ENCODE data around the gene RBM14. TPM values are rescaled to one million over a fixed set of nuclear protein-coding genes. Genes with fewer than 3 reads are reported as not detected.
A peak's percentile ranks its signal among the peaks of the same experiment; 100 is the strongest.
"Not testable (repeated sequence)": the region's sequence is repeated elsewhere in the genome, so short reads cannot be mapped to it uniquely, and the experiment has no call there.

The RBM14 gene
- total and polyA plus RNA-seq, 8 donors: 64.2 to 94.1 (median 88.3) TPM

DNA sequence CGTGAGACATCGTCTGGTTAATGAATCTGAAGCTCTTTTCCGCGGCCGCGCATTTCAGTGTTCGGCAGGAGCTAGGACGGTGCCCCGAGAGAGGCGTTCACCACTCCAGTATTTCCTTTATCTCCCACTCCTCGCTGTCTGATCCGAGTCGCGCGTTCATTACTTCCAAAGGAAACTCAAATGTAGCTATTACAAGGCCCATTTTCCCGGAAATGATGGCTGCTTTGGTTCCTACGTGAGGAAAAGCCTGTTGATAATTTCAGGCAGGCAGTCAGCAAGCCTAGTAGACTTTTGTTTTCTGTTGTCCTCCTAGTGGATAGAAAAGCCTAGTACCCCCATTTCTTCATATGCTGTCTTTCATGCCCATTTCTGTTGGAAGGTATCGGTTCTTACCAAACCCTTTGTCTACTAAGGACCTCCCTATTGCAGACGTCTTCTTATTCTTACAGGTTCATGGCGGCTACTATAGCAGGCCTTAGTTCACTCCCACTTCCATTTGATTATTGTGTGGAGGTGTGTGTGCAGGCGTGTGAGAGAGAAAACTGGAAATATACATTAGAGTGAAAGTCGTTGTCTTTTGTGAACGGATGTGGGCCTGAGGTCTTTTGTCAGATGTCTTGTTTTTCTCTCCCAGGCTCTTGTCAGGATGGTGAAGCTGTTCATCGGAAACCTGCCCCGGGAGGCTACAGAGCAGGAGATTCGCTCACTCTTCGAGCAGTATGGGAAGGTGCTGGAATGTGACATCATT, 22.8 kb downstream of the RBM14 start:
- Histone ChIP-seq H3K27me3 (no peaks in the 10 kb centered on the region), H3K27ac (peak overlapping the region; percentile 88 to 92), H3K36me3 (peaks cover 9 to 56% of the 10 kb centered on the region in 2 donors), H3K9me3 (no peaks in the 10 kb centered on the region), H3K4me1 (peaks cover 37 to 66% of the 10 kb centered on the region in 2 donors), H3K4me3 (peak overlapping the region; percentile 65 to 83)
- intact Hi-C loops (cut with DNase I): no loop called here
- ATAC-seq (peak; percentile 4), DNase-seq (peak in 2 of 4 donors; percentile 42 to 52)
- TF ChIP-seq, protein P1, sequence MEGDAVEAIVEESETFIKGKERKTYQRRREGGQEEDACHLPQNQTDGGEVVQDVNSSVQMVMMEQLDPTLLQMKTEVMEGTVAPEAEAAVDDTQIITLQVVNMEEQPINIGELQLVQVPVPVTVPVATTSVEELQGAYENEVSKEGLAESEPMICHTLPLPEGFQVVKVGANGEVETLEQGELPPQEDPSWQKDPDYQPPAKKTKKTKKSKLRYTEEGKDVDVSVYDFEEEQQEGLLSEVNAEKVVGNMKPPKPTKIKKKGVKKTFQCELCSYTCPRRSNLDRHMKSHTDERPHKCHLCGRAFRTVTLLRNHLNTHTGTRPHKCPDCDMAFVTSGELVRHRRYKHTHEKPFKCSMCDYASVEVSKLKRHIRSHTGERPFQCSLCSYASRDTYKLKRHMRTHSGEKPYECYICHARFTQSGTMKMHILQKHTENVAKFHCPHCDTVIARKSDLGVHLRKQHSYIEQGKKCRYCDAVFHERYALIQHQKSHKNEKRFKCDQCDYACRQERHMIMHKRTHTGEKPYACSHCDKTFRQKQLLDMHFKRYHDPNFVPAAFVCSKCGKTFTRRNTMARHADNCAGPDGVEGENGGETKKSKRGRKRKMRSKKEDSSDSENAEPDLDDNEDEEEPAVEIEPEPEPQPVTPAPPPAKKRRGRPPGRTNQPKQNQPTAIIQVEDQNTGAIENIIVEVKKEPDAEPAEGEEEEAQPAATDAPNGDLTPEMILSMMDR (IDR thresholded peaks at IDR 0.05): no peak

DNA sequence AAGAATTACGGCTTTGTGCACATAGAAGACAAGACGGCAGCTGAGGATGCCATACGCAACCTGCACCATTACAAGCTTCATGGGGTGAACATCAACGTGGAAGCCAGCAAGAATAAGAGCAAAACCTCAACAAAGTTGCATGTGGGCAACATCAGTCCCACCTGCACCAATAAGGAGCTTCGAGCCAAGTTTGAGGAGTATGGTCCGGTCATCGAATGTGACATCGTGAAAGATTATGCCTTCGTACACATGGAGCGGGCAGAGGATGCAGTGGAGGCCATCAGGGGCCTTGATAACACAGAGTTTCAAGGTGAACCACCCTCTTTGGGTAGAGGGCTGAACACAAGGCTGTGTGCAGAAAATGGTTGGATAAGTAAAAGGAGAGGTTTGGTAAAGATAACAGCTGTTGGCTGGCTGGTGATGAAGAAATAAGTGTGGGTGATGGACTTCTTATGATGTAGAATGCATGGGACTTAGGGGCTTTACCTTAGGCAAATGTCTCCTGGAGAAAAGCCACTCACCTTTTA, 23.4 kb downstream of the RBM14 start:
- intact Hi-C loops (cut with DNase I); H3K27ac ChIP-seq; ATAC-seq; H3K27me3 ChIP-seq; DNase-seq; H3K9me3 ChIP-seq: not testable (repeated sequence)
- Histone ChIP-seq H3K4me3 (peak overlapping the region in 1 of 2 donors; percentile 83), H3K4me1 (peaks cover 37 to 73% of the 10 kb centered on the region in 2 donors), H3K36me3 (peaks cover 9 to 56% of the 10 kb centered on the region in 2 donors)

DNA sequence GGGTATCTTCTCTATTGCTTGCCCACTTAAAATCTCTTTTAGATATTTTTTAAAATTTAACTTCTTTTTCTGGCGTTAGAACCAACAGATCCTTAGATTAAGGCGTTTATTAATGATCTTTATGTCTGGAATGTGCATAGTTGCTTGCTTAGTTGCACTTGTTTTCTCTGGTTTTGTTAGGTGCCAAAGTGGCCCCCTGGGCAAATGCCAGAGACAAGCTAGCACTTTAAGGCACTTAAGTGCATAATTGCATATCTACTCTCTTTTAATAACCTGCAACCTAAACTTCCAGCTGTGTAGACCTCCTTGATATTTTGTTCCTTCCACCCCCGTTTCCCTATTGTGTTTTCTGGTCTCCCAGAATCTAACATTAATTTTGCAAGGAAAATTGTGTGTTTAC, 25.4 kb downstream of the RBM14 start:
- DNase-seq (no peak), ATAC-seq (no peak)
- TF ChIP-seq, protein P1 (IDR thresholded peaks at IDR 0.05): no peak
- no peaks in the 10 kb centered on the region for H3K9me3 ChIP-seq
- intact Hi-C loops (cut with DNase I): no loop called here
- peak overlapping the region; percentile 17 to 83 for H3K4me3 ChIP-seq
- H3K27ac ChIP-seq: no peak overlapping the region
- peaks cover 37 to 90% of the 10 kb centered on the region in 2 donors for H3K4me1 ChIP-seq
- H3K36me3 ChIP-seq: peaks cover 9 to 73% of the 10 kb centered on the region in 2 donors
- H3K27me3 ChIP-seq: no peaks in the 10 kb centered on the region

DNA sequence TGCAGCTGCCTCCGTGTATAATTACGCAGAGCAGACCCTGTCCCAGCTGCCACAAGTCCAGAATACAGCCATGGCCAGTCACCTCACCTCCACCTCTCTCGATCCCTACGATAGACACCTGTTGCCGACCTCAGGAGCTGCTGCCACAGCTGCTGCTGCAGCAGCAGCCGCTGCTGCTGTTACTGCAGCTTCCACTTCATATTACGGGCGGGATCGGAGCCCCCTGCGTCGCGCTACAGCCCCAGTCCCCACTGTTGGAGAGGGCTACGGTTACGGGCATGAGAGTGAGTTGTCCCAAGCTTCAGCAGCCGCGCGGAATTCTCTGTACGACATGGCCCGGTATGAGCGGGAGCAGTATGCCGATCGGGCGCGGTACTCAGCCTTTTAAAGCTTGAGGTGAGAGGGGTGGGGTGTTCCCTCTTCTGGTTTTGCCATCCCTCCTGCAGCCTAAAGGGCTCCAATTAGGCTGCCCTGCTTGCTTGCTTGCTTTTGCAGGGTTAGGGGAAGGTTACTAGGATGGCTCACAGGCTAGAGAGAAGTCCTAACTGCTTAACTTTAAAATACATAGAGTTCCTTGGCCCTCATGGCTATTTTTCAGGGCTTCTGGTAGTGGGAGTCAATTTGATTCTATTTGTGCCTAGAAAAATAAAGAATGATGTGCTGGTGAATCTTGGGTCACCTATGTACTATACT, 27.5 kb downstream of the RBM14 start:
- peak overlapping the region in 1 of 2 donors; percentile 83 for H3K4me3 ChIP-seq
- no peak overlapping the region for H3K27ac ChIP-seq
- TF ChIP-seq, protein P1 (IDR thresholded peaks at IDR 0.05): no peak
- ATAC-seq (no peak), DNase-seq (no peak)
- peaks cover 37 to 80% of the 10 kb centered on the region in 2 donors for H3K4me1 ChIP-seq
- no peaks in the 10 kb centered on the region for H3K9me3 ChIP-seq
- no peaks in the 10 kb centered on the region for H3K27me3 ChIP-seq
- H3K36me3 ChIP-seq: peaks cover 9 to 93% of the 10 kb centered on the region in 2 donors
- intact Hi-C loops (cut with DNase I): no loop called here

DNA sequence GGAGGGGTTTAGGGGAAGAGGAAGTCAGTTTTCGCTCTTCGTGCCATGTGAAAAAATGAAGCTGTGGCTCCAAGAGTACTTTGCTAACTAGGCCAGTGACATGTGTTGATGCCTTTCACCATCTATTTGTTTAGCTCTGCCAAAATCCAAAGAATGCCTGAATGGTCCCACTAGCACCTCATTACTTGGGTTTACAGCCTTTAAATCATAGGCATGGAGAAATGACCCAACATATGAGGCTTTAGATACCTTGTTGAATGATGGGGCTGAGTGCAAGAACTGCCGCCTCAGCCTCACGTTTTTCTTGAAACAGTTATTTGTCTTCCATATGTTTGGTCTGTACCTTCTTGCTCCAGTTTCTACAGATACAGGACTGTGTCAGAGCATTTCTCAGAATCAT, 30.4 kb downstream of the RBM14 start:
- peaks cover 17 to 54% of the 10 kb centered on the region in 2 donors for H3K4me1 ChIP-seq
- no peaks in the 10 kb centered on the region for H3K27me3 ChIP-seq
- TF ChIP-seq, protein P1 (IDR thresholded peaks at IDR 0.05): no peak
- no peak overlapping the region for H3K27ac ChIP-seq
- H3K9me3 ChIP-seq: no peaks in the 10 kb centered on the region
- ATAC-seq (no peak), DNase-seq (peak in 2 of 4 donors; percentile 30 to 48)
- H3K36me3 ChIP-seq: peaks cover 9 to 91% of the 10 kb centered on the region in 2 donors
- no peak overlapping the region for H3K4me3 ChIP-seq
- intact Hi-C loops (cut with DNase I): no loop called here

All from left lung (tissue), 10 donors.